Activated T-cell treated with anti-CD3 and anti-CD28 coated beads, Interleukin-2, amount 50 U/mL, for 4 hours (primary cell): ENCODE measurements around the gene GRB10. TPM values are rescaled to one million over a fixed set of nuclear protein-coding genes. Genes with fewer than 3 reads are reported as not detected.

Experiments
- ATAC-seq, 2 donors: fragments of 200-7000 bp; cut with Tn5 transposase; one replicate each; pipeline ENCODE4 v1.10.0; 2021
- DNase-seq: peaks from one replicate; pipeline ENCODE4 v3.0.0-alpha.2; 2020
- H3K27me3 Mint-ChIP-seq: one replicate; pipeline ENCODE4 v1.8.0; 2021; ENCODE audit warnings: low read depth, mixed read lengths
- H3K36me3 Mint-ChIP-seq: one replicate; pipeline ENCODE4 v1.8.0; 2022; ENCODE audit warnings: mixed read lengths; ENCODE audit not compliant: insufficient read depth
- H3K4me1 Mint-ChIP-seq: one replicate; pipeline ENCODE4 v1.8.0; 2021; ENCODE audit warnings: low read depth, mixed read lengths
- H3K4me3 Mint-ChIP-seq: one replicate; pipeline ENCODE4 v1.8.0; 2021; ENCODE audit warnings: mild to moderate bottlenecking, moderate library complexity, mixed read lengths
- H3K9me3 Mint-ChIP-seq: one replicate; pipeline ENCODE4 v1.8.0; 2021; ENCODE audit warnings: mixed read lengths
- total RNA-seq, 3 donors: library from RNA; stranded (reverse); gene quantifications; one replicate each; pipeline ENCODE4 v1.2.1, GENCODE V29; 2021

Gene GRB10
- total RNA-seq, 3 donors from 2014 or later = 1.3 to 3.7 (median 3.3) TPM

GRCh38 chr7:50631100-50631499 lies 151.6 kb downstream of the GRB10 start:
- Mint-ChIP-seq H3K27me3 (peaks cover 18% of the 10 kb centered on the region), H3K4me1 (peaks cover 3% of the 10 kb centered on the region), H3K9me3 (peaks cover 4% of the 10 kb centered on the region), H3K4me3 (no peak overlapping the region), H3K36me3 (no peaks in the 10 kb centered on the region)
- ATAC-seq (no peak), DNase-seq (no peak)

DNA sequence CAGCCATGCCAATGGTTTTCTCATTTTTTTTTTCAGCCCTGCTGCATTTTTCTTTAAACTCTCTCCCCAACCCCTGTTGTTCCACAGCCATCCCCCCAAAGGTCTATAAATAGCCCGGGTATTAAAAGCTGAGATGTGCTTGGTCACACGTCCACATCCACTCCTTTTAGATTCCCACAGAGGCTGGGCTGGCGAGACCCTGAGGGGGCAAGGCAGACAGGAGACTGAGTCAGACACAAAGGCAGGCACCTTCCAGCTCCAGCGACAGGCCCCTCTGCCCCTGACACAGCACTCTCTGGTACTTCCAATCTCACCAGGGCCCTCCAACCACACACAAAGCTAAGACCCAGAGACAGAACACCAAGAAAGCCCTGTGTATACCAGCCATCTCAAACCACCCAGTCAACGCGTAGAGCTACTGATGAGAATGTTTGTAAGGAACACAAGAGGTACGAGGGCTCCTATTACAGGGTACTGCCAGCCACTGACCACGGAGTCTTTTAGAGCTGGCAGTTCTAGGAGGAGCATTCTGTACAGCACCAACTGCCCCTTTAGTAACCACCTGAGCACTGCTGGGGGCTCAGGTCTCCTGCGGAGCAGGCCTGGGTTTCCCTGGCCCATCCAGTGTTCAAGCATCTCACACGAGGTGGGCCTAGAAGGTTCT lies 153.3 kb downstream of the GRB10 start:
- DNase-seq (no peak), ATAC-seq (no peak)
- peaks cover 3% of the 10 kb centered on the region for H3K4me1 Mint-ChIP-seq
- peaks cover under 1% of the 10 kb centered on the region for H3K9me3 Mint-ChIP-seq
- no peak overlapping the region for H3K4me3 Mint-ChIP-seq
- no peaks in the 10 kb centered on the region for H3K36me3 Mint-ChIP-seq
- H3K27me3 Mint-ChIP-seq = peaks cover 11% of the 10 kb centered on the region

DNA sequence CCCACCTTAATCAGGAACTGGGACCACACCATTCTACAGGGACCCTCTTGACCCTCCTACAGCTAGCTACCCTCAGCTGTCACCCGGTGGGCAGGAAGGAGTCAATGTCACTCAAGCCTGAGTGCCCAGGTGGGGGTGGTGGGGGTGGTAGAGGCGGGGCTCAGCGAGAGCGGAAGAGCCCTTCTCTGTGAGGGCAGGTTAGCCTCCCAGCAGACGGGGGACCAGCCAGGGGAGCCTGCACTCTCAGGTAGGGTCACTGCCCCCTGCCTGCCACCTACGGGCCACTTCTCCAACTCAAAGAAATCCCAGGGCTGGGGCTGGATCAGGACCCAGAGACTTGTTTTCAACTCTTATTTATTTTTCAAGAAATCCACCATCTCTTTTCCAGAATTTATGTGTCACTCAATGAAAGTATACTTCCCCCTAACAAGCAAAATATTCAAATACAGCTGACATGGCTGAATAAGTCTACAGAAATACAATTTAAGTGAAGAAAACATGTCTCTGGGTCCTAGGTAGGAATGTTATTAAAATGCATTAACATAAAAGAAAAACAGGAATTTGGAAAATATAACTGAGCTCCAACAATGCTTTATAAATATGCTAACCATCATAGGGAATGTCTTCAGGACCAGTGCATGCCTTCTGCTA lies 154.1 kb downstream of the GRB10 start:
- DNase-seq (no peak), ATAC-seq (no peak)
- no peaks in the 10 kb centered on the region for H3K36me3 Mint-ChIP-seq
- H3K4me1 Mint-ChIP-seq = peaks cover 3% of the 10 kb centered on the region
- no peaks in the 10 kb centered on the region for H3K9me3 Mint-ChIP-seq
- H3K27me3 Mint-ChIP-seq = peaks cover 10% of the 10 kb centered on the region
- no peak overlapping the region for H3K4me3 Mint-ChIP-seq

GRCh38 chr7:50627824-50628361 lies 154.8 kb downstream of the GRB10 start:
- Mint-ChIP-seq H3K36me3 (no peaks in the 10 kb centered on the region), H3K27me3 (peaks cover 4% of the 10 kb centered on the region), H3K9me3 (no peaks in the 10 kb centered on the region), H3K4me1 (no peaks in the 10 kb centered on the region), H3K4me3 (no peak overlapping the region)
- DNase-seq (no peak), ATAC-seq (no peak)

- no peaks in the 10 kb centered on the region for H3K36me3 Mint-ChIP-seq
- no peaks in the 10 kb centered on the region for H3K9me3 Mint-ChIP-seq
These were observed 156.4 kb downstream of the GRB10 start for GRCh38 chr7:50626286-50626685.

DNA sequence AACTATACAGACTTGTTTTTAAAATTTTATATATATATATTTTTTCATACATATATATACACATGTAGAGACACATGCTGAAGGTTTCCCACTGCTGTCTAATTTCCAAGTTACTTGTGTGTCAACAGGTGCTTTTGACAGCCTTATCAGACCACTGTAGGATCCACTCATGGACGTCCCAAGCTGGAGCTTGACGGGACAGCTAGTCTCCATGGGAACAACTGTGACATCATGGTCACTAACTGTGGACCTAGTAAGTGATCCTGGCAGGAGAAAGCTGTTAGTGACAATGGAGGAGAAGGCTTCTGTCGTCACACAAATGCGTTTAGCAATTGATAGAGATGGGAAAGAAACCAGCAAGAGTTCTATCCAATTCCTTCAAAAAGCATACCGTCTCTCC lies 157.3 kb downstream of the GRB10 start:
- Mint-ChIP-seq H3K36me3 (no peaks in the 10 kb centered on the region), H3K27me3 (peaks cover 6% of the 10 kb centered on the region), H3K9me3 (no peaks in the 10 kb centered on the region), H3K4me3 (no peak overlapping the region), H3K4me1 (no peaks in the 10 kb centered on the region)
- ATAC-seq (no peak), DNase-seq (no peak)

More at GRCh38 chr7:50626286-50626685, 156.4 kb downstream of the GRB10 start:
- Mint-ChIP-seq H3K4me3 (no peak overlapping the region), H3K4me1 (no peaks in the 10 kb centered on the region), H3K27me3 (peaks cover 4% of the 10 kb centered on the region)
- no peak for DNase-seq
- ATAC-seq = no peak

GRCh38 chr7:50622821-50623220 lies 159.9 kb downstream of the GRB10 start:
- Mint-ChIP-seq H3K27me3 (peaks cover 6% of the 10 kb centered on the region), H3K9me3 (no peaks in the 10 kb centered on the region), H3K36me3 (no peaks in the 10 kb centered on the region), H3K4me3 (no peak overlapping the region), H3K4me1 (no peaks in the 10 kb centered on the region)
- no peak for ATAC-seq
- DNase-seq = no peak

GRCh38 chr7:50621973-50622490 lies 160.7 kb downstream of the GRB10 start:
- H3K36me3 Mint-ChIP-seq = no peaks in the 10 kb centered on the region
- H3K4me1 Mint-ChIP-seq = no peaks in the 10 kb centered on the region
- H3K27me3 Mint-ChIP-seq = peaks cover 5% of the 10 kb centered on the region
- ATAC-seq = no peak
- H3K4me3 Mint-ChIP-seq = no peak overlapping the region
- no peaks in the 10 kb centered on the region for H3K9me3 Mint-ChIP-seq
- DNase-seq = no peak

DNA sequence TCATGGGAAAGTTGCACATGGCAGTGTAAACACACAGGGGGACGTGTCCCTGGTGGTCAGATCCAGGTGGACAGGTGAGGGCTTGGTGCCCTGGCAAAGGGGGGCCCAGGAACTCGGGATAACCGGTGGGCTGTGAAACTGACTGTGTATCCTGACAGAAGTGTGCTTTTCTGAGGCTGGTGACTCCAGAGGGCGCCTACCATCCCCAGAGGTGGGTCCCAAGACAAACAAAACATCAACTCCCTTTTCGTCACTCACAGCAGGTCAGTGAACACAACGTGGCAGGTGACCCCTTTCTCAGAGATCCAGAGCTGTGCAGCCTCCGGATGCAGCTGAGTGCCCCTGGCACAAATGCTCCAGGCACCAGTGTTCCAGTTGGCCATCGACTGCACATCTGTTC lies 161.5 kb downstream of the GRB10 start:
- no peaks in the 10 kb centered on the region for H3K9me3 Mint-ChIP-seq
- H3K36me3 Mint-ChIP-seq = no peaks in the 10 kb centered on the region
- no peak overlapping the region for H3K4me3 Mint-ChIP-seq
- DNase-seq (no peak), ATAC-seq (no peak)
- H3K27me3 Mint-ChIP-seq = peaks cover 5% of the 10 kb centered on the region
- no peaks in the 10 kb centered on the region for H3K4me1 Mint-ChIP-seq

- peaks cover 5% of the 10 kb centered on the region for H3K27me3 Mint-ChIP-seq
- ATAC-seq (no peak), DNase-seq (no peak)
- H3K36me3 Mint-ChIP-seq = no peaks in the 10 kb centered on the region
- H3K4me3 Mint-ChIP-seq = no peak overlapping the region
- H3K9me3 Mint-ChIP-seq = no peaks in the 10 kb centered on the region
- H3K4me1 Mint-ChIP-seq = no peaks in the 10 kb centered on the region
These were observed 162.3 kb downstream of the GRB10 start for GRCh38 chr7:50620433-50620832.

GRCh38 chr7:50619684-50620083 lies 163.0 kb downstream of the GRB10 start:
- ATAC-seq (no peak), DNase-seq (no peak)
- Mint-ChIP-seq H3K9me3 (no peaks in the 10 kb centered on the region), H3K27me3 (peaks cover 5% of the 10 kb centered on the region), H3K36me3 (no peaks in the 10 kb centered on the region), H3K4me1 (peaks cover 2% of the 10 kb centered on the region), H3K4me3 (no peak overlapping the region)

DNA sequence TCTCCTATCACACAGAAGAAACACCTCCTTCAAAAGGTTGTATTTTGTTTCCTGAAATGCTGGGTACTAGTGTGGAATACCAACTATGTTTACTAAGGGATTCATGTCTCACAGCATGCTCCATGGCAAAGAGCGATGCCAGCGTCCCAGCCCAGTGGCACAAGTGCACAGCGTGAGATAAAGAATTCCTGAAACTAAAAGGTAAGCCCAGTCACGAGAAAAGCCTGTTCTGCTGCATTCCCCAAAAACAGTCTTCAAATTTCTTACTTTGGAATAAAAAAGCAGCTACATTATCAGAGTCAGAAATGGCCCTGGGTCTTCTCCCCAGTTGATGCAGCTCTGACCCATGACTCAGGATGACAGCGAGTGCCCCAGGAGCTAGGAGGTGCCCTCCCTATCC lies 164.4 kb downstream of the GRB10 start:
- Mint-ChIP-seq H3K36me3 (no peaks in the 10 kb centered on the region), H3K4me3 (no peak overlapping the region), H3K27me3 (peaks cover 5% of the 10 kb centered on the region), H3K9me3 (no peaks in the 10 kb centered on the region), H3K4me1 (peaks cover 3% of the 10 kb centered on the region)
- DNase-seq = no peak
- no peak for ATAC-seq

- no peaks in the 10 kb centered on the region for H3K9me3 Mint-ChIP-seq
- no peak for ATAC-seq
- DNase-seq = no peak
These were observed 167.1 kb downstream of the GRB10 start for GRCh38 chr7:50615519-50616080.

GRCh38 chr7:50614721-50615518 lies 167.8 kb downstream of the GRB10 start:
- ATAC-seq (no peak), DNase-seq (no peak)
- no peaks in the 10 kb centered on the region for H3K9me3 Mint-ChIP-seq

More at GRCh38 chr7:50615519-50616080, 167.1 kb downstream of the GRB10 start:
- peaks cover 5% of the 10 kb centered on the region for H3K27me3 Mint-ChIP-seq
- H3K4me1 Mint-ChIP-seq = peaks cover 22% of the 10 kb centered on the region
- H3K36me3 Mint-ChIP-seq = no peaks in the 10 kb centered on the region
- no peak overlapping the region for H3K4me3 Mint-ChIP-seq

More at GRCh38 chr7:50614721-50615518, 167.8 kb downstream of the GRB10 start:
- H3K4me3 Mint-ChIP-seq = no peak overlapping the region
- peaks cover 2% of the 10 kb centered on the region for H3K27me3 Mint-ChIP-seq
- peaks cover 28% of the 10 kb centered on the region for H3K4me1 Mint-ChIP-seq
- H3K36me3 Mint-ChIP-seq = no peaks in the 10 kb centered on the region
